GM18867 (cell line): ENCODE data around the gene MYMK.

Experiments
- ATAC-seq: cut with Tn5 transposase; IDR thresholded peaks from one replicate; pipeline ENCODE4 v1.9.1; 2021; ENCODE audit warnings: mild to moderate bottlenecking, moderate library complexity; ENCODE audit not compliant: unreplicated experiment

MYMK gene

GRCh38 chr9:133507246-133507965 lies 17.4 kb downstream of the MYMK start:
- ATAC-seq = no peak

- ATAC-seq = no peak
Observed at GRCh38 chr9:133506653-133507038, 18.1 kb downstream of the MYMK start.

GRCh38 chr9:133505901-133506652 lies 18.7 kb downstream of the MYMK start:
- no peak for ATAC-seq

GRCh38 chr9:133505186-133505830 lies 19.5 kb downstream of the MYMK start:
- no peak for ATAC-seq

- no peak for ATAC-seq
Observed at GRCh38 chr9:133502112-133502511, 22.6 kb downstream of the MYMK start.

GRCh38 chr9:133499892-133500270 lies 24.9 kb downstream of the MYMK start:
- no peak for ATAC-seq

- ATAC-seq = no peak
Observed at GRCh38 chr9:133499132-133499891, 25.4 kb downstream of the MYMK start.

- no peak for ATAC-seq
Observed at GRCh38 chr9:133496861-133497842, 27.6 kb downstream of the MYMK start.

GRCh38 chr9:133495327-133496293 lies 29.1 kb downstream of the MYMK start:
- ATAC-seq = no peak

GRCh38 chr9:133494636-133495326 lies 30.0 kb downstream of the MYMK start:
- no peak for ATAC-seq

GRCh38 chr9:133493845-133494540 lies 30.8 kb downstream of the MYMK start:
- ATAC-seq = no peak

GRCh38 chr9:133493428-133493827 lies 31.3 kb downstream of the MYMK start:
- ATAC-seq = no peak

- no peak for ATAC-seq
Observed at GRCh38 chr9:133492061-133493021, 32.4 kb downstream of the MYMK start.

GRCh38 chr9:133491656-133491925 lies 33.2 kb downstream of the MYMK start:
- no peak for ATAC-seq

GRCh38 chr9:133490865-133491655 lies 33.7 kb downstream of the MYMK start:
- no peak for ATAC-seq

- ATAC-seq = no peak
Observed at GRCh38 chr9:133490201-133490681, 34.5 kb downstream of the MYMK start.
